Endometrium (tissue), 2 donors: ENCODE data around the gene PRDM8.

ENCODE experiments used
- FAIRE-seq: peaks from 2 replicates; lab custom pipeline; 2012; peaks lifted over from hg19 to GRCh38; lab: Jason Lieb, UNC
- donor health status: control.
- donor health status: control.

The PRDM8 gene

GRCh38 chr4:80184053-80184824, 13.1 kb upstream of the PRDM8 start:
- FAIRE-seq: no peak

GRCh38 chr4:80184825-80185756, 12.2 kb upstream of the PRDM8 start:
- FAIRE-seq: no peak

- FAIRE-seq: no peak
Observed at GRCh38 chr4:80185787-80186548, 11.3 kb upstream of the PRDM8 start.

GRCh38 chr4:80186676-80187075, 10.6 kb upstream of the PRDM8 start:
- FAIRE-seq: no peak

- no peak for FAIRE-seq
Observed at GRCh38 chr4:80187677-80188076, 9.6 kb upstream of the PRDM8 start.

GRCh38 chr4:80188457-80188800, 8.9 kb upstream of the PRDM8 start:
- FAIRE-seq: no peak

- no peak for FAIRE-seq
Observed at GRCh38 chr4:80188801-80189458, 8.4 kb upstream of the PRDM8 start.

GRCh38 chr4:80189581-80189955, 7.7 kb upstream of the PRDM8 start:
- FAIRE-seq: no peak

GRCh38 chr4:80189956-80190677, 7.2 kb upstream of the PRDM8 start:
- no peak for FAIRE-seq

GRCh38 chr4:80192252-80192866, 4.9 kb upstream of the PRDM8 start:
- no peak for FAIRE-seq

- no peak for FAIRE-seq
Observed at GRCh38 chr4:80192937-80193336, 4.4 kb upstream of the PRDM8 start.

GRCh38 chr4:80195441-80196140, 1.7 kb upstream of the PRDM8 start:
- no peak for FAIRE-seq

- no peak for FAIRE-seq
Observed at GRCh38 chr4:80196259-80196921, 913 bp upstream of the PRDM8 start.

- no peak for FAIRE-seq
Observed at GRCh38 chr4:80197601-80198440, 518 bp downstream of the PRDM8 start.

- FAIRE-seq: no peak
Observed at GRCh38 chr4:80198441-80198837, 1.1 kb downstream of the PRDM8 start.

- FAIRE-seq: no peak
Observed at GRCh38 chr4:80199004-80199560, 1.8 kb downstream of the PRDM8 start.

- FAIRE-seq: no peak
Observed at GRCh38 chr4:80199947-80200346, 2.6 kb downstream of the PRDM8 start.
